Activated CD4-positive, alpha-beta T cell treated with anti-CD3 and anti-CD28 coated beads, Interleukin-2, amount 10 ng/mL, durations not matched to agents 7 days and 5 days (primary cell): Measurements from ENCODE around the gene SIRT6. TPM values are rescaled to one million over a fixed set of nuclear protein-coding genes. Genes with fewer than 3 reads are reported as not detected.
"Not testable (repeated sequence)": the region's sequence is repeated elsewhere in the genome, so short reads cannot be mapped to it uniquely, and the experiment has no call there.

ENCODE experiments used
- CTCF ChIA-PET: fragments of 350-600 bp; sonication (Branson Sonifier 250); formaldehyde crosslinking; loops from one replicate; lab custom pipeline; 2021; ENCODE audit warnings: antibody characterized with exemption; lab: Charles Lee
- POLR2A ChIA-PET: fragments of 350-600 bp; sonication (Branson Sonifier 250); formaldehyde crosslinking; loops from one replicate; lab custom pipeline; 2021; ENCODE audit warnings: antibody characterized with exemption; lab: Charles Lee
- DNase-seq: peaks from one replicate; pipeline ENCODE4 v3.0.0-alpha.2; 2020
- H3K27ac Mint-ChIP-seq: one replicate; pipeline ENCODE4 v1.8.0; 2021; ENCODE audit warnings: mild to moderate bottlenecking, moderate library complexity, mixed read lengths
- H3K27me3 Mint-ChIP-seq: one replicate; pipeline ENCODE4 v1.8.0; 2021; ENCODE audit warnings: mixed read lengths
- H3K36me3 Mint-ChIP-seq: one replicate; pipeline ENCODE4 v1.8.0; 2021; ENCODE audit warnings: low read depth, mixed read lengths
- H3K4me1 Mint-ChIP-seq: one replicate; pipeline ENCODE4 v1.8.0; 2021; ENCODE audit warnings: mixed read lengths
- H3K4me3 Mint-ChIP-seq: one replicate; pipeline ENCODE4 v1.8.0; 2021; ENCODE audit warnings: mild to moderate bottlenecking, moderate library complexity, mixed read lengths
- H3K9me3 Mint-ChIP-seq: one replicate; pipeline ENCODE4 v1.8.0; 2021; ENCODE audit warnings: mixed read lengths
- total RNA-seq, 2 experiments: library from RNA; stranded (reverse); gene quantifications; one replicate each; pipeline ENCODE4 v1.2.3, GENCODE V29; 2021

Gene SIRT6
- total RNA-seq, 2 experiments from 2014 or later, result 31.3 to 35.2 TPM

DNA sequence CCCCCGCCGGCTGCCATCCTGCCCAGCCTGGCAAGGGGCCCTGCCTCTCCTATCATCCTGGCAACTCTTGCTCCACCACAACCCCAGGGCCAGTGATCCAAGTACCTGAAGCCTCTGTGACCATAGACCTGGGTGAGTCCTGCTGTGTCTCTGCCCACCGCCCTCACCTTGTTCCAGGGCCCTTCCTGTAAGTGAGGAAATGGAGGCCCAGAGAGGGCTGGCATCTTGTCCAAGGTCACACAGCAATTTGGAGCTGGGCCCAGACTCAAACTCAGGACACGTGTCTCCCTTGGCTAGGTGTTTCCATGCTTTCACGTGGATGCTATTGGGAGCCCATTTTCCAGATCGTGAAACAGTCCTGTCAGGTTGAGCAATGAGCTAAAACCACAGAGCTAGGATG is 25.2 kb downstream of the SIRT6 start:
- Mint-ChIP-seq H3K9me3 (no peaks in the 10 kb centered on the region), H3K27ac (no peak overlapping the region), H3K36me3 (no peaks in the 10 kb centered on the region), H3K4me3 (no peak overlapping the region), H3K27me3 (peaks cover 1% of the 10 kb centered on the region), H3K4me1 (peaks cover 8% of the 10 kb centered on the region)
- ChIA-PET CTCF (interaction anchor here (1.5 kb wide), 1 partner anchor 18 kb away, joined by 5 read pairs; no protein-coding TSS in a partner anchor), POLR2A (no interaction called here)
- DNase-seq, result no peak

GRCh38 chr19:4154571-4155312 is 27.6 kb downstream of the SIRT6 start:
- peaks cover 8% of the 10 kb centered on the region for H3K4me1 Mint-ChIP-seq
- H3K4me3 Mint-ChIP-seq, result no peak overlapping the region
- H3K9me3 Mint-ChIP-seq, result no peaks in the 10 kb centered on the region
- ChIA-PET CTCF (interaction anchor here (0.5 to 2.2 kb wide), 3 partner anchors 14 to 838 kb away, joined by 3 to 15 read pairs (median 4); no protein-coding TSS in a partner anchor), POLR2A (no interaction called here)
- no peaks in the 10 kb centered on the region for H3K36me3 Mint-ChIP-seq
- H3K27me3 Mint-ChIP-seq, result peaks cover 1% of the 10 kb centered on the region
- no peak for DNase-seq
- no peak overlapping the region for H3K27ac Mint-ChIP-seq

GRCh38 chr19:4152241-4152998 is 29.9 kb downstream of the SIRT6 start:
- H3K27me3 Mint-ChIP-seq, result peaks cover 1% of the 10 kb centered on the region
- H3K4me1 Mint-ChIP-seq, result peaks cover 8% of the 10 kb centered on the region
- H3K36me3 Mint-ChIP-seq, result no peaks in the 10 kb centered on the region
- CTCF ChIA-PET, result interaction anchor here (1.4 to 1.6 kb wide), 2 partner anchors 77 to 165 kb away, joined by 3 read pairs; partner anchors contain the start of gene EBI3
- no peaks in the 10 kb centered on the region for H3K9me3 Mint-ChIP-seq
- POLR2A ChIA-PET, result no interaction called here
- no peak overlapping the region for H3K4me3 Mint-ChIP-seq
- DNase-seq, result no peak
- H3K27ac Mint-ChIP-seq, result no peak overlapping the region

- peaks cover 8% of the 10 kb centered on the region for H3K4me1 Mint-ChIP-seq
- peaks cover 2% of the 10 kb centered on the region for H3K27me3 Mint-ChIP-seq
- no peak for DNase-seq
- CTCF ChIA-PET, result no interaction called here
- H3K4me3 Mint-ChIP-seq, result no peak overlapping the region
- POLR2A ChIA-PET, result no interaction called here
- no peaks in the 10 kb centered on the region for H3K9me3 Mint-ChIP-seq
- no peaks in the 10 kb centered on the region for H3K36me3 Mint-ChIP-seq
- no peak overlapping the region for H3K27ac Mint-ChIP-seq
Observed at GRCh38 chr19:4151623-4152022, 30.7 kb downstream of the SIRT6 start.

- ChIA-PET POLR2A (no interaction called here), CTCF (no interaction called here)
- Mint-ChIP-seq H3K4me1 (peaks cover 8% of the 10 kb centered on the region), H3K27me3 (peaks cover 5% of the 10 kb centered on the region), H3K27ac (no peak overlapping the region), H3K9me3 (no peaks in the 10 kb centered on the region), H3K36me3 (no peaks in the 10 kb centered on the region), H3K4me3 (no peak overlapping the region)
- no peak for DNase-seq
Observed at GRCh38 chr19:4149518-4150288, 32.7 kb downstream of the SIRT6 start.

DNA sequence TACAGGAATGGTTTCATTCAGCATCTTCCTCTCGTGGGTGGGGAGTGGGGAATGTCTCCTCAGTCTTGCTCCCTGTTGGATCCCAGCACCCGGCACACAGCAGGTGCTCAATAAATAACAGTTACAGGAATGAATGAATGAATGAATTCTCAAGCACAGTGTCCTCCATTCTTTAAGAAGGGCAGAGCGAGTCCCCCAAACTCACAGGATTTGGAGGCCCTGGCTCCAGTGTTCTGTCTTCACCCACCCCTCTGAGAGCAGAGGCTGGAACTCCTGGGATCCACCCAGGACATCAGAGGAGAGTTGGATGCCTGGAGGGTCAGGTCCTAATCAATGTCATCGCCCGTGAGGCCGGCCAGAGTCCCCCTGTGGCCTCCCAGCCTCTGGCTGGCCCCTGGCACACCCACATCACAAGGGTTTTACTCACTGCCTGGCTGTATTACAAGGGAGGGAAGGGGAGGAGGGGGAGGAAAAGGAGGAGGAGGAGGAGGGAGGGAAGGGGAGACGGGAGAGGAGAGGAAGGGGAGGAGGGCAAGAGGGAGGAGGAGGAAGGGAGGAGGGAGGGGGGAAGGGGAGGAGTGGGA is 37.6 kb downstream of the SIRT6 start:
- Mint-ChIP-seq H3K27ac (no peak overlapping the region), H3K4me3 (no peak overlapping the region), H3K9me3 (no peaks in the 10 kb centered on the region), H3K4me1 (peaks cover 8% of the 10 kb centered on the region), H3K36me3 (no peaks in the 10 kb centered on the region), H3K27me3 (peaks cover 10% of the 10 kb centered on the region)
- DNase-seq, result no peak
- ChIA-PET POLR2A (no interaction called here), CTCF (interaction anchor here (2.3 kb wide), 1 partner anchor 16 kb away, joined by 5 read pairs; no protein-coding TSS in a partner anchor)

- Mint-ChIP-seq H3K27me3 (peaks cover 10% of the 10 kb centered on the region), H3K4me1 (peaks cover 15% of the 10 kb centered on the region), H3K27ac (peak overlapping the region; percentile 13)
- H3K4me3 Mint-ChIP-seq, DNase-seq, H3K9me3 Mint-ChIP-seq, POLR2A ChIA-PET, H3K36me3 Mint-ChIP-seq: not testable (repeated sequence)
- CTCF ChIA-PET, result interaction anchor here (2.3 kb wide), 1 partner anchor 18 kb away, joined by 5 read pairs; no protein-coding TSS in a partner anchor
Observed at GRCh38 chr19:4142916-4143315, 39.4 kb downstream of the SIRT6 start.

- ChIA-PET POLR2A (interaction anchor here (0.6 kb wide), 1 partner anchor 66 kb away, joined by 3 read pairs; no protein-coding TSS in a partner anchor), CTCF (interaction anchor here (0.6 to 2.9 kb wide), 40 partner anchors 8 to 449 kb away, joined by 3 to 19 read pairs (median 4); partner anchors contain the start of genes CREB3L3, EEF2 and PIAS4)
- Mint-ChIP-seq H3K36me3 (no peaks in the 10 kb centered on the region), H3K27me3 (peaks cover 5% of the 10 kb centered on the region), H3K4me1 (peaks cover 15% of the 10 kb centered on the region), H3K27ac (no peak overlapping the region), H3K9me3 (no peaks in the 10 kb centered on the region), H3K4me3 (no peak overlapping the region)
- peak; percentile 35 for DNase-seq
Observed at GRCh38 chr19:4140237-4140711, 42.1 kb downstream of the SIRT6 start.

GRCh38 chr19:4139614-4140236 is 42.6 kb downstream of the SIRT6 start:
- Mint-ChIP-seq H3K36me3 (no peaks in the 10 kb centered on the region), H3K4me1 (peaks cover 15% of the 10 kb centered on the region), H3K4me3 (no peak overlapping the region), H3K27ac (no peak overlapping the region), H3K27me3 (peaks cover 5% of the 10 kb centered on the region), H3K9me3 (no peaks in the 10 kb centered on the region)
- ChIA-PET CTCF (interaction anchor here (0.6 to 2.9 kb wide), 36 partner anchors 9 to 386 kb away, joined by 3 to 19 read pairs (median 5); partner anchors contain the start of genes CREB3L3, EEF2 and PIAS4), POLR2A (interaction anchor here (0.6 kb wide), 1 partner anchor 65 kb away, joined by 3 read pairs; no protein-coding TSS in a partner anchor)
- peak; percentile 91 for DNase-seq

DNA sequence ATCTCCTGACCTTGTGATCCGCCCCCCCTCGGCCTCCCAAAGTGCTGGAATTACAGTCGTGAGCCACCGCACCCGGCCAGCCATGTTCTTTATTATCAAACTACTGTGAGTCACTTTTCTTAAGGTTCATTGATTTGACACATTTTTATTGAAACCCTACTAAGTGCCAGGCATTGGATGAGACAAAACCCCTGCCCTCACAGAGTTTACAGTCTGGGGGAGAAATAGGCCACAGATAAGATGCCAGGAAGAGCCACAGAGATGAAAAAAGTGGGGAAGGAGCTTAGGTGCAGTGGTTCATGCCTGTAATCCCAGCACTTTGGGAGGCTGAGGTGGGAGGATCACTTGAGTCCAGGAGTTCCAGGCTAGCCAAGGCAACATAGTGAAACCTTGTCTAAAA is 43.9 kb downstream of the SIRT6 start:
- Mint-ChIP-seq H3K9me3 (no peaks in the 10 kb centered on the region), H3K27ac (no peak overlapping the region), H3K4me1 (peaks cover 15% of the 10 kb centered on the region), H3K27me3 (peaks cover under 1% of the 10 kb centered on the region), H3K4me3 (no peak overlapping the region), H3K36me3 (no peaks in the 10 kb centered on the region)
- ChIA-PET CTCF (interaction anchor here (0.8 to 2.9 kb wide), 4 partner anchors 9 to 153 kb away, joined by 4 to 19 read pairs (median 10); partner anchors contain the start of gene EEF2), POLR2A (no interaction called here)
- no peak for DNase-seq

GRCh38 chr19:4136680-4137088 is 45.7 kb downstream of the SIRT6 start:
- Mint-ChIP-seq H3K4me1 (peaks cover 15% of the 10 kb centered on the region), H3K4me3 (no peak overlapping the region), H3K27ac (no peak overlapping the region), H3K36me3 (no peaks in the 10 kb centered on the region), H3K27me3 (no peaks in the 10 kb centered on the region), H3K9me3 (no peaks in the 10 kb centered on the region)
- POLR2A ChIA-PET, result no interaction called here
- no peak for DNase-seq
- CTCF ChIA-PET, result no interaction called here
